Activated CD4-positive, alpha-beta T cell treated with anti-CD3 and anti-CD28 coated beads, Interleukin-2, amount 50 U/mL, for 24 hours (primary cell): ENCODE measurements around the gene FLNB.
"Not testable (repeated sequence)": the region's sequence is repeated elsewhere in the genome, so short reads cannot be mapped to it uniquely, and the experiment has no call there.

Experiments used
- DNase-seq, 2 donors: peaks; one replicate each; pipeline ENCODE4 v3.0.0-alpha.2; 2020; ENCODE audit warnings: low read depth in 1 of 2, low spot score in 1 of 2

FLNB gene

GRCh38 chr3:58051658-58052261 is 43.5 kb downstream of the FLNB start:
- DNase-seq, result not testable (repeated sequence)

GRCh38 chr3:58052373-58053273 is 44.4 kb downstream of the FLNB start:
- DNase-seq, result peak in 1 of 2 donors; percentile 16

- DNase-seq, result no peak
These were observed 46.4 kb downstream of the FLNB start for GRCh38 chr3:58054652-58055051.

- DNase-seq, result no peak
These were observed 47.1 kb downstream of the FLNB start for GRCh38 chr3:58055314-58055713.

GRCh38 chr3:58055891-58056290 is 47.7 kb downstream of the FLNB start:
- not testable (repeated sequence) for DNase-seq

- no peak for DNase-seq
These were observed 50.4 kb downstream of the FLNB start for GRCh38 chr3:58058361-58059263.

GRCh38 chr3:58059349-58060321 is 51.4 kb downstream of the FLNB start:
- no peak for DNase-seq

GRCh38 chr3:58062472-58062871 is 54.2 kb downstream of the FLNB start:
- DNase-seq, result no peak

- no peak for DNase-seq
These were observed 55.0 kb downstream of the FLNB start for GRCh38 chr3:58063022-58063815.

GRCh38 chr3:58064923-58065638 is 56.9 kb downstream of the FLNB start:
- no peak for DNase-seq

- no peak for DNase-seq
These were observed 57.5 kb downstream of the FLNB start for GRCh38 chr3:58065700-58066167.

- DNase-seq, result no peak
These were observed 58.6 kb downstream of the FLNB start for GRCh38 chr3:58066842-58067241.

GRCh38 chr3:58068122-58068809 is 60.0 kb downstream of the FLNB start:
- DNase-seq, result no peak

GRCh38 chr3:58071480-58071971 is 63.3 kb downstream of the FLNB start:
- no peak for DNase-seq

GRCh38 chr3:58072052-58072762 is 64.0 kb downstream of the FLNB start:
- no peak for DNase-seq

GRCh38 chr3:58072763-58073130 is 64.5 kb downstream of the FLNB start:
- DNase-seq, result no peak
